ENCODE results near the gene OR10A4. TPM values are rescaled to one million over a fixed set of nuclear protein-coding genes. Genes with fewer than 3 reads are reported as not detected.

Gene OR10A4
- total and polyA plus RNA-seq, 2 of the 13 experiments (the other 11 are each of a cell fraction or from before 2014, with no cell fraction given): not detected

GRCh38 chr11:6926208-6927029 is 50.0 kb downstream of the OR10A4 start, which contains the start of gene ZNF215:
ZNF215 (plus strand) TSS chr11:6926426; CDS start chr11:6932273, 5,847 bp downstream.
- BruUV-seq (replicated peaks): no TSS peak
- TF ChIP-seq ATM (IDR thresholded peaks at IDR 0.05; ENCODE audit: borderline replicate concordance): no peak
- intact Hi-C loops (cut with micrococcal nuclease; ENCODE audit: unreplicated experiment) (no loop called here), in situ Hi-C loops (cut with HindIII; ENCODE audit: extremely low pct_ligation_motif_present, low pct_unique_long_range_greater_than_20kb) (no loop called here)
- DNase-seq (ENCODE audit: low spot score) (no peak), FAIRE-seq (no peak), ATAC-seq (no peak)
- H2AFZ ChIP-seq (ENCODE audit: low read length): no peak within 1 kb of the TSS
- peaks cover 0 to 20% of the 10 kb centered on the region in 2 experiments; a peak in 2 of 5 replicates for H3K27me3 ChIP-seq (ENCODE audit: control insufficient read depth in 1 of 2, insufficient read depth in 2 of 2, low read length in 2 of 2)
- H3K9me3 ChIP-seq (ENCODE audit: low read length): no peaks in the 10 kb centered on the region
- H3K9ac ChIP-seq (ENCODE audit: insufficient read depth, low read depth, low read length): no peak within 1 kb of the TSS
- H3K27ac ChIP-seq (ENCODE audit: extremely low read length, insufficient read depth, low read length): no peak within 1 kb of the TSS
- 41% methylated on average over 23 of the region's 61 CpGs for WGBS (ENCODE audit: low lambda C conversion rate)
- no peaks in the 10 kb centered on the region for H3K79me2 ChIP-seq (ENCODE audit: insufficient read depth, low read length)
- no peaks in the 10 kb centered on the region for H3K4me1 ChIP-seq (ENCODE audit: insufficient read depth, low read length)
- CTCF ChIA-PET (ENCODE audit: low intra/inter-chr PET ratio, low total read pairs): no interaction called here
- no peaks in the 10 kb centered on the region for H3K36me3 ChIP-seq (replicated peaks in 1 of 2; ENCODE audit: control insufficient read depth in 1 of 2, insufficient read depth in 2 of 2, low read length in 2 of 2)
- no peak within 1 kb of the TSS for H3K4me3 ChIP-seq (replicated peaks in 1 of 3; ENCODE audit: insufficient read depth in 1 of 3, low read depth in 2 of 3, low read length in 3 of 3)
- H4K20me1 ChIP-seq (ENCODE audit: insufficient read depth, low read length): no peaks in the 10 kb centered on the region
- no peak within 1 kb of the TSS for H3K4me2 ChIP-seq (ENCODE audit: low read depth, low read length)
- POLR2A ChIA-PET: no interaction called here

GRCh38 chr11:6927030-6927617 is 50.7 kb downstream of the OR10A4 start:
- Histone ChIP-seq H3K9ac (ENCODE audit: insufficient read depth, low read depth, low read length) (no peak overlapping the region), H3K36me3 (replicated peaks in 1 of 2; ENCODE audit: control insufficient read depth in 1 of 2, insufficient read depth in 2 of 2, low read length in 2 of 2) (no peaks in the 10 kb centered on the region), H3K27ac (ENCODE audit: extremely low read length, insufficient read depth, low read length) (no peak overlapping the region), H3K27me3 (ENCODE audit: control insufficient read depth in 1 of 2, insufficient read depth in 2 of 2, low read length in 2 of 2) (peaks cover 0 to 16% of the 10 kb centered on the region in 2 experiments; a peak in 2 of 5 replicates), H3K4me3 (replicated peaks in 1 of 3; ENCODE audit: insufficient read depth in 1 of 3, low read depth in 2 of 3, low read length in 3 of 3) (no peak overlapping the region), H2AFZ (ENCODE audit: low read length) (no peak overlapping the region), H3K9me3 (ENCODE audit: low read length) (no peaks in the 10 kb centered on the region), H3K79me2 (ENCODE audit: insufficient read depth, low read length) (no peaks in the 10 kb centered on the region), H4K20me1 (ENCODE audit: insufficient read depth, low read length) (no peaks in the 10 kb centered on the region), H3K4me1 (ENCODE audit: insufficient read depth, low read length) (no peaks in the 10 kb centered on the region), H3K4me2 (ENCODE audit: low read depth, low read length) (no peak overlapping the region)
- 38% methylated on average over 11 of the region's 11 CpGs for WGBS (ENCODE audit: low lambda C conversion rate)
- ChIA-PET CTCF (ENCODE audit: low intra/inter-chr PET ratio, low total read pairs) (no interaction called here), POLR2A (no interaction called here)
- DNase-seq (ENCODE audit: low spot score) (no peak), ATAC-seq (no peak), FAIRE-seq (no peak)
- in situ Hi-C loops (cut with HindIII; ENCODE audit: extremely low pct_ligation_motif_present, low pct_unique_long_range_greater_than_20kb): no loop called here
- intact Hi-C loops (cut with micrococcal nuclease; ENCODE audit: unreplicated experiment): no loop called here
- BruUV-seq (replicated peaks): no TSS peak
- TF ChIP-seq PTBP1 (IDR thresholded peaks at IDR 0.05; ENCODE audit: low read depth, low read length, poor library complexity, severe bottlenecking) (no peak), ZNF567 (CRISPR knock-in tag; IDR thresholded peaks at IDR 0.05; ENCODE audit: borderline replicate concordance) (no peak), ZNF644 (CRISPR knock-in tag; IDR thresholded peaks at IDR 0.05; ENCODE audit: low read depth) (no peak), FOXM1 (CRISPR knock-in tag; IDR thresholded peaks at IDR 0.05) (no peak), AFF4 (CRISPR knock-in tag; IDR thresholded peaks at IDR 0.05) (no peak), MED1 (CRISPR knock-in tag; IDR thresholded peaks at IDR 0.05) (no peak), FLYWCH1 (CRISPR knock-in tag; IDR thresholded peaks at IDR 0.05) (no peak), ZNF33A (CRISPR knock-in tag; IDR thresholded peaks at IDR 0.05; ENCODE audit: borderline replicate concordance) (no peak), ZSCAN30 (CRISPR knock-in tag; IDR thresholded peaks at IDR 0.05) (no peak), ATF4 (CRISPR knock-in tag; IDR thresholded peaks at IDR 0.05) (no peak), CAMTA2 (CRISPR knock-in tag; IDR thresholded peaks at IDR 0.05; ENCODE audit: borderline replicate concordance) (no peak), SP5 (CRISPR knock-in tag; IDR thresholded peaks at IDR 0.05; ENCODE audit: borderline replicate concordance, low read depth) (no peak)

Data from HepG2 (cell line).